ENCODE results near the gene SMARCAL1.

The SMARCAL1 gene

DNA sequence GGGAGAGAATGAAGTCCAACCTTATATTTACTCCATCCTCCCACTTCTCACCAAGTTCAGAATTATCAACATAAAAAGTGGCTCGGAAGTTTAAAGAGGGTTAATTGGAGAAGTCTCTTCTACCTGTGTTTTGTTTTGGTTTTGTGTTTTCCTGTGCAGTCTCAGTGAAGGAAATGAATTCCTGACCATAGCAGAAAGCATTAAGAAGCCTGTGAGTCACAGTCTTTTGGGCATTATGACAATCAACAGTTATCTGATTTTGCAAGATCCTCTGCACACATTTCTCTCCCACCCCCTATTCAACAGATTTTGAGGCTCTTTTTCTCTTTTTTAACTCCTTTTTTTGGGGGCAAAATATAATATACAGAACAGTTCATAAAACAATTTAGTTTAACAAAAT lies 77.8 kb downstream of the SMARCAL1 start:
- TF ChIP-seq, protein P1, sequence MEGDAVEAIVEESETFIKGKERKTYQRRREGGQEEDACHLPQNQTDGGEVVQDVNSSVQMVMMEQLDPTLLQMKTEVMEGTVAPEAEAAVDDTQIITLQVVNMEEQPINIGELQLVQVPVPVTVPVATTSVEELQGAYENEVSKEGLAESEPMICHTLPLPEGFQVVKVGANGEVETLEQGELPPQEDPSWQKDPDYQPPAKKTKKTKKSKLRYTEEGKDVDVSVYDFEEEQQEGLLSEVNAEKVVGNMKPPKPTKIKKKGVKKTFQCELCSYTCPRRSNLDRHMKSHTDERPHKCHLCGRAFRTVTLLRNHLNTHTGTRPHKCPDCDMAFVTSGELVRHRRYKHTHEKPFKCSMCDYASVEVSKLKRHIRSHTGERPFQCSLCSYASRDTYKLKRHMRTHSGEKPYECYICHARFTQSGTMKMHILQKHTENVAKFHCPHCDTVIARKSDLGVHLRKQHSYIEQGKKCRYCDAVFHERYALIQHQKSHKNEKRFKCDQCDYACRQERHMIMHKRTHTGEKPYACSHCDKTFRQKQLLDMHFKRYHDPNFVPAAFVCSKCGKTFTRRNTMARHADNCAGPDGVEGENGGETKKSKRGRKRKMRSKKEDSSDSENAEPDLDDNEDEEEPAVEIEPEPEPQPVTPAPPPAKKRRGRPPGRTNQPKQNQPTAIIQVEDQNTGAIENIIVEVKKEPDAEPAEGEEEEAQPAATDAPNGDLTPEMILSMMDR (conservative IDR thresholded peaks at IDR 0.05; ENCODE audit: low read depth, low read length): no peak
- peak; percentile 76 for DNase-seq (ENCODE audit: low read depth)
- no peak overlapping the region for H3K4me3 ChIP-seq (ENCODE audit: low read depth, low read length)

DNA sequence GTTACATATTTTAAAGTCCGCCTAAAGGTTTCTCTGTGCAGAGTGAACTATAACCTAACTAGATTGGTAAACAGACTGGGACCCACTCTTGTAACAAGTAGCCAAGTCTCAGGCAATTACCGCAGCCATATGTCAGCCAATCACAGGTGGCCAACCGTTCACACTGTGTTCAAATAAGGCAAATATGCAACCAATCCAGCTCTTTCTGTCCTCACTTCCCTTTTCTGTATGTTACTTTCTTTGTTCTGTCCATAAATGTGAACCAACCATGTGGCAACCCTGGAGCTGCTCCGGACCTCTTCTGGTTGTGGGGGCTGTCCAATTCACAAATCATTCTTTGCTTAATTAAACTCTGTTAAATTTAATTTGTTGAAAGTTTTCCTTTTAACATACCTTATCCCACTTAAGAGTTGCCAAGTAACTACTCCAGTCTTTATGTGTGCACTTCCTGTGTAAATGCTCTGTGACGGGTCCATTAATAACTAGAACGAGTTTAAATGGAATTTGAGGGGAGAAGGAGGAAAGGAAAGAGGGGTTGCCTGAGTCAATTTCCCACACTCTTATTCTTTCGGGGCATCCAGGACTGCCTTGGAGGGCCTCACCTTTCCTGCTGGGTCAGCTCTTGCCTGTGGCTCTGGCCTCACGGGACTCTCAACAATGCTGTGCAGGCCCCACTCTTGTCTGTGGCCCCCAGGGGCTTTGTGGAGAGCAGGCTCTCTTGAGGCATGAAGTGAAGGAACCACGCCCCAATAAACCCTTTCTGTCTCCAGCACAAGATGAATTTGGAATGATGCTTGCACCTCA lies 79.7 kb downstream of the SMARCAL1 start:
- DNase-seq (ENCODE audit: low read depth): no peak
- TF ChIP-seq, protein P1 (conservative IDR thresholded peaks at IDR 0.05; ENCODE audit: low read depth, low read length): no peak
- H3K4me3 ChIP-seq (ENCODE audit: low read depth, low read length): no peak overlapping the region

- peak; percentile 63 for DNase-seq (ENCODE audit: low read depth)
- TF ChIP-seq, protein P1 (conservative IDR thresholded peaks at IDR 0.05; ENCODE audit: low read depth, low read length): no peak
- no peak overlapping the region for H3K4me3 ChIP-seq (ENCODE audit: low read depth, low read length)
Measured at GRCh38 chr2:216492597-216493333, 80.5 kb downstream of the SMARCAL1 start.

GRCh38 chr2:216493334-216493685 lies 81.0 kb downstream of the SMARCAL1 start:
- TF ChIP-seq, protein P1 (conservative IDR thresholded peaks at IDR 0.05; ENCODE audit: low read depth, low read length): no peak

DNA sequence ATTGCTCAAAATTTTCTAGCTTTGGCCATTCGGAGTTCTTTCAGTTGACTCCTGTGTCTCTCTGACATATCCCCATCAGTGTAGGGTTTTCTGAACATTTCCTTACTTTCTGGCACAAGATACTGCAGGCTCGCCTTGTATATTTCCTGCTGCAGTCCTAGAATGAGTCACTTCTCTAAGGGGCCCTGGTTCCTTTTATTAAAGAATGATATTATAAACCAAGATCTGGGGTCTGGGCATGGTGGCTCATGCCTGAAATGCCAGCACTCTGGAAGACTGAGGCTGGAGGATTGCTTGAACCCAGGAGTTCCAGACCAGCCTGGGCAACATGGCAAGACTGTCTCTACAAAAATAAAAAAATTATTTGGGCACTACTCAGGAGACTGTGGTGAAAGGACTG lies 83.4 kb downstream of the SMARCAL1 start:
- DNase-seq (ENCODE audit: low read depth): peak; percentile 70
- H3K4me3 ChIP-seq (ENCODE audit: low read depth, low read length): no peak overlapping the region
- TF ChIP-seq, protein P1 (conservative IDR thresholded peaks at IDR 0.05; ENCODE audit: low read depth, low read length): no peak

More at GRCh38 chr2:216493334-216493685, 81.0 kb downstream of the SMARCAL1 start:
- DNase-seq (ENCODE audit: low read depth): no peak
- no peak overlapping the region for H3K4me3 ChIP-seq (ENCODE audit: low read depth, low read length)

DNA sequence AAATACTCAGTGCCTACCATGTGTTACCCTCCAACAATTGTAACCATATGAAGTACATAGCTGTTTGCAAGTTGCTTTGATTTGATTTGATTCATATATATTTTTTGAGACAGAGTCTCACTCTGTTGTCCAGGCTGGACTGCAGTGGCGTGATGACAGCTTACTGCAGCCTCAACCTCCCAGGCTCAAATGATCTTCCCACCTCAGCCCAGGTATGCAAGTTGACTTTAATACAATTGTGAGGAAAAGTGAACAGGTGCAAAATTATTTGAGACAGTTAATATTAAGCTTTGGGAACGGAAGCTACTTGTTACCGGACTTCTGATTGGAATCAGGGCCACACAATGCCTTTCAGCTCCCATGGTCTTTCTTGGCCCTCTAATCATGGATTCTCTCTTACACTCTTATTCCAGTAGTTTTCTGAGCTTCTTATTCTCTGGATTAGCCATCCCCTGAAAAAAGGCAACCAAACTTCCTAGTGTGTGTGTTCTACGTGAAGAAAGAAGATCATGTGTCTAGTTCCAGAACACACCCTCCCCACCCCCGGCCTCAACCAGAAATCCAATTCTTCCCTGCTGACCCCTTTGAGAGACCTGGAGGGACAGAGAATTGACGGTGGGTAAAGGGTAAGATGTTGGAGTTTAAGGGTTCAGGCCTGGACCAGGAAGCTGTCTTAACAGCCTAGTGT lies 85.2 kb downstream of the SMARCAL1 start:
- no peak for DNase-seq (ENCODE audit: low read depth)
- peak overlapping the region; percentile 92 for H3K4me3 ChIP-seq (ENCODE audit: low read depth, low read length)
- TF ChIP-seq, protein P1 (conservative IDR thresholded peaks at IDR 0.05; ENCODE audit: low read depth, low read length): no peak

All from choroid plexus epithelial cell (primary cell).